Peyer's patch (tissue), 4 donors: ENCODE data around the gene CDCA4.

Source experiments
- CTCF ChIP-seq, 6 experiments: fragments of 450-650 bp in 4 of 6; fragments of 200-600 bp in 2 of 6; sonication (generic) in 1 of 6; IDR thresholded peaks; one replicate each; pipeline ENCODE4 v1.5.1; 2017 to 2019; ENCODE audit warnings: antibody characterized with exemption in 6 of 6, mild to moderate bottlenecking in 3 of 6, moderate library complexity in 1 of 6
- POLR2A ChIP-seq, 2 donors: fragments of 450-650 bp; IDR thresholded peaks; one replicate each; pipeline ENCODE4 v1.5.1; 2017; ENCODE audit warnings: antibody characterized with exemption in 2 of 2, mild to moderate bottlenecking in 2 of 2, moderate library complexity in 2 of 2

GRCh38 chr14:105058521-105059034 lies 37.7 kb upstream of the CDCA4 start:
- no peak for TF ChIP-seq CTCF (IDR thresholded peaks at IDR 0.05)
- TF ChIP-seq POLR2A (IDR thresholded peaks at IDR 0.05) = no peak
